ENCODE data around the gene CARMIL3.

CARMIL3 gene

GRCh38 chr14:24056800-24057184 is 5.0 kb downstream of the CARMIL3 start:
- no peak overlapping the region for H3K4me3 ChIP-seq (ENCODE audit: low read length)
- no peak for DNase-seq (ENCODE audit: low read depth)
- no peak for TF ChIP-seq CTCF (conservative IDR thresholded peaks at IDR 0.05; ENCODE audit: low read depth, low read length)

- TF ChIP-seq CTCF (conservative IDR thresholded peaks at IDR 0.05; ENCODE audit: low read depth, low read length) = no peak
- no peak overlapping the region for H3K4me3 ChIP-seq (ENCODE audit: low read length)
- DNase-seq (ENCODE audit: low read depth) = no peak
Measured at GRCh38 chr14:24057271-24057670, 5.5 kb downstream of the CARMIL3 start.

GRCh38 chr14:24057867-24058259 is 6.1 kb downstream of the CARMIL3 start:
- no peak for TF ChIP-seq CTCF (conservative IDR thresholded peaks at IDR 0.05; ENCODE audit: low read depth, low read length)
- no peak for DNase-seq (ENCODE audit: low read depth)
- H3K4me3 ChIP-seq (ENCODE audit: low read length) = no peak overlapping the region

- peak; percentile 85 for TF ChIP-seq CTCF (conservative IDR thresholded peaks at IDR 0.05; ENCODE audit: low read depth, low read length)
- no peak for DNase-seq (ENCODE audit: low read depth)
Measured at GRCh38 chr14:24058260-24058950, 6.6 kb downstream of the CARMIL3 start.

GRCh38 chr14:24058951-24059475 is 7.2 kb downstream of the CARMIL3 start:
- no peak for TF ChIP-seq CTCF (conservative IDR thresholded peaks at IDR 0.05; ENCODE audit: low read depth, low read length)
- H3K4me3 ChIP-seq (ENCODE audit: low read length) = no peak overlapping the region
- no peak for DNase-seq (ENCODE audit: low read depth)

More at GRCh38 chr14:24058260-24058950, 6.6 kb downstream of the CARMIL3 start:
- no peak overlapping the region for H3K4me3 ChIP-seq (ENCODE audit: low read length)

- TF ChIP-seq CTCF (conservative IDR thresholded peaks at IDR 0.05; ENCODE audit: low read depth, low read length) = no peak
- no peak for DNase-seq (ENCODE audit: low read depth)
- no peak overlapping the region for H3K4me3 ChIP-seq (ENCODE audit: low read length)
Measured at GRCh38 chr14:24059841-24060388, 8.1 kb downstream of the CARMIL3 start.

GRCh38 chr14:24060443-24060842 is 8.6 kb downstream of the CARMIL3 start:
- no peak for DNase-seq (ENCODE audit: low read depth)
- TF ChIP-seq CTCF (conservative IDR thresholded peaks at IDR 0.05; ENCODE audit: low read depth, low read length) = no peak
- H3K4me3 ChIP-seq (ENCODE audit: low read length) = no peak overlapping the region

Measured in retinal pigment epithelial cell (primary cell).